Amygdala (tissue), 56 donors: ENCODE measurements around the gene SPPL2B.
A peak's percentile ranks its signal among the peaks of the same experiment; 100 is the strongest.
"Not testable (repeated sequence)": the region's sequence is repeated elsewhere in the genome, so short reads cannot be mapped to it uniquely, and the experiment has no call there.

Experiments
- DNase-seq, 56 donors: peaks; one replicate each; lab custom pipeline; 2025; lab: John Stamatoyannopoulos, UW

The SPPL2B gene

GRCh38 chr19:2335848-2336247, 7.4 kb downstream of the SPPL2B start:
- no peak for DNase-seq

GRCh38 chr19:2336528-2337328, 8.2 kb downstream of the SPPL2B start:
- DNase-seq = no peak

GRCh38 chr19:2337329-2337707, 8.8 kb downstream of the SPPL2B start:
- DNase-seq = peak in 42 of 56 donors; percentile 11 to 83 (median 47)

- DNase-seq = no peak
Observed at GRCh38 chr19:2338055-2338615, 9.7 kb downstream of the SPPL2B start.

GRCh38 chr19:2338751-2339643, 10.5 kb downstream of the SPPL2B start:
- DNase-seq = no peak

- DNase-seq = no peak
Observed at GRCh38 chr19:2339644-2340310, 11.3 kb downstream of the SPPL2B start.

- DNase-seq = no peak
Observed at GRCh38 chr19:2340496-2341243, 12.2 kb downstream of the SPPL2B start.

GRCh38 chr19:2341244-2341751, 12.8 kb downstream of the SPPL2B start:
- peak in 2 of 56 donors; percentile 7 to 18 for DNase-seq

- no peak for DNase-seq
Observed at GRCh38 chr19:2341982-2342381, 13.5 kb downstream of the SPPL2B start.

- DNase-seq = no peak
Observed at GRCh38 chr19:2342656-2343288, 14.3 kb downstream of the SPPL2B start.

- no peak for DNase-seq
Observed at GRCh38 chr19:2343289-2343982, 15.0 kb downstream of the SPPL2B start.

GRCh38 chr19:2344381-2344870, 15.9 kb downstream of the SPPL2B start:
- no peak for DNase-seq

- no peak for DNase-seq
Observed at GRCh38 chr19:2345076-2345475, 16.6 kb downstream of the SPPL2B start.

- DNase-seq = peak in 8 of 56 donors; percentile 7 to 44 (median 25)
Observed at GRCh38 chr19:2345794-2346663, 17.5 kb downstream of the SPPL2B start.

- not testable (repeated sequence) for DNase-seq
Observed at GRCh38 chr19:2349818-2350217, 21.3 kb downstream of the SPPL2B start.

GRCh38 chr19:2350656-2351055, 22.2 kb downstream of the SPPL2B start:
- DNase-seq = no peak

GRCh38 chr19:2351591-2351990, 23.1 kb downstream of the SPPL2B start:
- no peak for DNase-seq
